SK-N-SH (cell line): ENCODE measurements around the gene ANO4. TPM values are rescaled to one million over a fixed set of nuclear protein-coding genes. Genes with fewer than 3 reads are reported as not detected.
A peak's percentile ranks its signal among the peaks of the same experiment; 100 is the strongest.

Experiments used
- CTCF ChIA-PET: fragments of 300-600, 350-600 bp; formaldehyde crosslinking; extraction: SDS; loops from one replicate; lab custom pipeline; 2021; lab: Yijun Ruan, JAX
- POLR2A ChIA-PET: fragments of 350-600 bp; sonication (Branson Sonifier 250); formaldehyde crosslinking; extraction: SDS; loops from one replicate; lab custom pipeline; 2020; ENCODE audit warnings: antibody characterized with exemption, inconsistent platforms; lab: Yijun Ruan, JAX
- DNase-seq: peaks from one replicate; pipeline ENCODE4 v3.0.0; 2012
- H2AFZ ChIP-seq: fragments of 200-600 bp; sonication (generic); 2 replicates; pipeline ENCODE4 v1.8.1; 2016; ENCODE audit warnings: antibody characterized with exemption, mild to moderate bottlenecking, low read depth
- H3F3A ChIP-seq: fragments of 200-600 bp; sonication (generic); replicated peaks from 2 replicates; pipeline ENCODE3; 2016; ENCODE audit warnings: antibody characterized with exemption, mild to moderate bottlenecking; ENCODE audit not compliant: insufficient read depth
- H3K27ac ChIP-seq, 2 experiments: fragments of 200-500 bp in 1 of 2; fragments of 200-600 bp in 1 of 2; sonication (Bioruptor generic) in 1 of 2; sonication (generic), shearing (Covaris generic) in 1 of 2; 2 replicates each; pipeline versions ENCODE4 v1.5.1 to v1.6.1; 2014 to 2016; ENCODE audit warnings: low read depth in 2 of 2, inconsistent platforms in 1 of 2, low read length in 1 of 2, mild to moderate bottlenecking in 1 of 2, mixed read lengths in 1 of 2
- H3K27me3 ChIP-seq: fragments of 200-600 bp; sonication (generic), shearing (Covaris generic); 2 replicates; pipeline ENCODE4 v1.6.1; 2016; ENCODE audit warnings: mixed run types; ENCODE audit not compliant: insufficient read depth
- H3K36me3 ChIP-seq, 2 experiments: fragments of 200-500 bp in 1 of 2; fragments of 200-600 bp in 1 of 2; sonication (Bioruptor generic) in 1 of 2; sonication (generic) in 1 of 2; replicated peaks in 1 of 2; 2 replicates each; pipeline versions ENCODE3 to v1.5.1; 2014 to 2016; ENCODE audit warnings: low read length in 1 of 2, mild to moderate bottlenecking in 1 of 2; ENCODE audit not compliant: insufficient read depth in 2 of 2, control insufficient read depth in 1 of 2
- H3K4me1 ChIP-seq, 2 experiments: fragments of 200-500 bp in 1 of 2; fragments of 200-600 bp in 1 of 2; sonication (Bioruptor generic) in 1 of 2; sonication (generic), shearing (Covaris generic) in 1 of 2; 2 replicates each; pipeline versions ENCODE4 v1.5.1 to v1.6.1; 2014 to 2016; ENCODE audit warnings: low read depth in 1 of 2, low read length in 1 of 2, mixed run types in 1 of 2; ENCODE audit not compliant: insufficient read depth in 2 of 2, control insufficient read depth in 1 of 2
- H3K4me2 ChIP-seq: fragments of 200-600 bp; sonication (generic), shearing (Covaris generic); 2 replicates; pipeline ENCODE4 v1.6.1; 2017; ENCODE audit warnings: mixed run types
- H3K4me3 ChIP-seq, 2 experiments: fragments of 200-500 bp in 1 of 2; fragments of 200-600 bp in 1 of 2; sonication (Bioruptor generic) in 1 of 2; sonication (generic), shearing (Covaris generic) in 1 of 2; 2 replicates each; pipeline versions ENCODE4 v1.5.1 to v1.8.1; 2014 to 2016; ENCODE audit warnings: low read depth in 2 of 2, inconsistent platforms in 1 of 2, low read length in 1 of 2, mild to moderate bottlenecking in 1 of 2, mixed read lengths in 1 of 2, moderate library complexity in 1 of 2
- H3K79me2 ChIP-seq: fragments of 200-600 bp; sonication (generic); 2 replicates; pipeline ENCODE4 v1.8.1; 2017; ENCODE audit warnings: mild to moderate bottlenecking; ENCODE audit not compliant: insufficient read depth
- H3K9ac ChIP-seq: fragments of 200-600 bp; sonication (generic); 2 replicates; pipeline ENCODE4 v1.6.1; 2017; ENCODE audit warnings: mixed run types
- H3K9me2 ChIP-seq: fragments of 200-600 bp; sonication (generic); 2 replicates; pipeline ENCODE4 v1.6.1; 2017; ENCODE audit warnings: mixed run types
- H3K9me3 ChIP-seq: fragments of 200-600 bp; sonication (generic); 2 replicates; pipeline ENCODE4 v1.6.1; 2017; ENCODE audit warnings: mixed run types, mild to moderate bottlenecking, moderate library complexity
- H4K20me1 ChIP-seq: fragments of 200-600 bp; sonication (generic); 2 replicates; pipeline ENCODE4 v1.6.1; 2017; ENCODE audit warnings: mild to moderate bottlenecking, mixed run types; ENCODE audit not compliant: insufficient read depth
- ELF1 ChIP-seq: IDR thresholded peaks from 2 replicates; pipeline ENCODE4 v1.4.0; 2012
- EP300 ChIP-seq, 2 experiments: IDR thresholded peaks; 2 replicates each; pipeline versions ENCODE4 v1.4.0 to v1.6.1; 2012; ENCODE audit warnings: borderline replicate concordance in 1 of 2, low read depth in 1 of 2, low read length in 1 of 2
- EZH2phosphoT487 ChIP-seq: fragments of 200-600 bp; sonication (generic); IDR thresholded peaks from 2 replicates; pipeline ENCODE4 v1.6.1; 2017; ENCODE audit warnings: low read depth, mixed run types, mild to moderate bottlenecking, antibody characterized with exemption, moderate library complexity, borderline replicate concordance
- FOSL2 ChIP-seq: IDR thresholded peaks from 2 replicates; pipeline ENCODE4 v1.4.0; 2012; ENCODE audit warnings: low read depth, mild to moderate bottlenecking, moderate library complexity, borderline replicate concordance
- FOXJ3 ChIP-seq: sonication (generic); formaldehyde crosslinking; IDR thresholded peaks from 2 replicates; pipeline ENCODE4 v1.5.1; 2020; ENCODE audit warnings: mild to moderate bottlenecking, missing genetic modification reagents
- FOXM1 ChIP-seq: IDR thresholded peaks from 2 replicates; pipeline ENCODE4 v1.4.0; 2012; ENCODE audit warnings: low read depth, mild to moderate bottlenecking
- GABPA ChIP-seq: IDR thresholded peaks from 2 replicates; pipeline ENCODE4 v1.4.0; 2012; ENCODE audit warnings: low read depth, mild to moderate bottlenecking
- GATA2 ChIP-seq: sonication (generic); formaldehyde crosslinking; IDR thresholded peaks from 2 replicates; pipeline ENCODE4 v1.5.0; 2020; ENCODE audit warnings: mild to moderate bottlenecking, missing genetic modification reagents
- IRF3 ChIP-seq: fragments of 150-350 bp; IDR thresholded peaks from 2 replicates; pipeline ENCODE4 v1.6.1; 2016; ENCODE audit warnings: mild to moderate bottlenecking, low read depth, low read length
- JUND ChIP-seq: IDR thresholded peaks from 2 replicates; pipeline ENCODE4 v1.4.0; 2012
- MAX ChIP-seq: IDR thresholded peaks from 2 replicates; pipeline ENCODE4 v1.4.0; 2012; ENCODE audit warnings: low read depth
- MEF2A ChIP-seq: IDR thresholded peaks from 2 replicates; pipeline ENCODE4 v1.4.0; 2012; ENCODE audit warnings: low read depth, borderline replicate concordance
- MXI1 ChIP-seq: IDR thresholded peaks from 2 replicates; pipeline ENCODE4 v1.6.1; 2012; ENCODE audit warnings: mild to moderate bottlenecking, low read depth, low read length, improper control_type of control experiment
- NFIC ChIP-seq: IDR thresholded peaks from 2 replicates; pipeline ENCODE4 v1.4.0; 2012; ENCODE audit warnings: borderline replicate concordance
- POLR2AphosphoS5 ChIP-seq: IDR thresholded peaks from 2 replicates; pipeline ENCODE4 v1.6.1; 2012; ENCODE audit warnings: low read depth, low read length
- RAD21 ChIP-seq: IDR thresholded peaks from 2 replicates; pipeline ENCODE4 v1.6.1; 2012; ENCODE audit warnings: mild to moderate bottlenecking, low read length
- RCOR1 ChIP-seq: fragments of 150-350 bp; IDR thresholded peaks from 2 replicates; pipeline ENCODE4 v1.6.1; 2017; ENCODE audit warnings: antibody characterized with exemption, low read length
- RFX5 ChIP-seq: IDR thresholded peaks from 2 replicates; pipeline ENCODE4 v1.6.1; 2012; ENCODE audit warnings: mild to moderate bottlenecking, improper control_type of control experiment, low read length
- SMC3 ChIP-seq: IDR thresholded peaks from 2 replicates; pipeline ENCODE4 v1.6.1; 2012; ENCODE audit warnings: low read depth, low read length, improper control_type of control experiment
- TCF12 ChIP-seq: IDR thresholded peaks from 2 replicates; pipeline ENCODE4 v1.4.0; 2012
- TEAD4 ChIP-seq: IDR thresholded peaks from 2 replicates; pipeline ENCODE4 v1.4.0; 2012; ENCODE audit warnings: mild to moderate bottlenecking, borderline replicate concordance; ENCODE audit not compliant: insufficient read depth
- USF1 ChIP-seq: IDR thresholded peaks from 2 replicates; pipeline ENCODE4 v1.4.0; 2012; ENCODE audit warnings: low read depth, borderline replicate concordance
- USF2 ChIP-seq: fragments of 150-350 bp; IDR thresholded peaks from 2 replicates; pipeline ENCODE4 v1.6.1; 2017; ENCODE audit warnings: antibody characterized with exemption, low read length, low read depth, borderline replicate concordance
- YY1 ChIP-seq: IDR thresholded peaks from 2 replicates; pipeline ENCODE4 v1.4.0; 2012; ENCODE audit warnings: low read depth, mild to moderate bottlenecking
- WGBS: methylation state at CpG from one replicate; pipeline ENCODE4 v1.1.6; 2017; ENCODE audit warnings: low lambda C conversion rate; 5-methylcytosine and 5-hydroxymethylcytosine counted together
- polyA plus RNA-seq, 3 experiments: library from polyadenylated mRNA; depleted of rRNA; stranded (reverse); fragments of >200 nt; gene quantifications; 2 replicates each; pipeline ENCODE4 v1.2.3, GENCODE V29; 2012

The ANO4 gene
- polyA plus RNA-seq, 1 of the 3 experiments (the other 2 are of a cell fraction): 9.4 TPM

- Histone ChIP-seq H3F3A (no peaks in the 10 kb centered on the region), H3K4me2 (no peak overlapping the region), H3K9me2 (no peaks in the 10 kb centered on the region), H3K79me2 (no peaks in the 10 kb centered on the region), H4K20me1 (no peaks in the 10 kb centered on the region), H3K9ac (no peak overlapping the region), H3K4me3 (no peak overlapping the region)
- 43% methylated on average over 2 of the region's 2 CpGs for WGBS
- POLR2A ChIA-PET: no interaction called here
- TF ChIP-seq USF1: no peak
- no peak for TF ChIP-seq TCF12
- no peak for TF ChIP-seq USF2
- peak; percentile 49; the same call in 1 of the 2 replicates for TF ChIP-seq FOSL2
- TF ChIP-seq GABPA: no peak
- 0 out of 2 replicates have a peak, but pooled peaks have one; percentile 17 for TF ChIP-seq JUND
- TF ChIP-seq, all 33 proteins: peak for 2
- Histone ChIP-seq H2AFZ (no peak overlapping the region), H3K4me1 (peaks cover 0 to 4% of the 10 kb centered on the region in 2 experiments; a peak in 1 of 4 replicates), H3K27me3 (no peaks in the 10 kb centered on the region), H3K27ac (no peak overlapping the region), H3K9me3 (no peaks in the 10 kb centered on the region), H3K36me3 (no peaks in the 10 kb centered on the region)
- CTCF ChIA-PET: no interaction called here
- DNase-seq: no peak
Observed at GRCh38 chr12:100919116-100919515, 124.5 kb downstream of the ANO4 start.

GRCh38 chr12:100920493-100920892 is 125.9 kb downstream of the ANO4 start:
- POLR2A ChIA-PET: no interaction called here
- Histone ChIP-seq H3K9ac (no peak overlapping the region), H3K4me2 (no peak overlapping the region), H3F3A (no peaks in the 10 kb centered on the region), H3K4me1 (no peaks in the 10 kb centered on the region)
- TF ChIP-seq MAX: no peak
- TF ChIP-seq MXI1: no peak
- no peak for TF ChIP-seq RFX5
- no peak for TF ChIP-seq IRF3
- TF ChIP-seq RCOR1: no peak
- TF ChIP-seq ELF1: no peak
- TF ChIP-seq RAD21: no peak
- no peak for TF ChIP-seq EP300 (IDR thresholded peaks at IDR 0.05; ENCODE audit: borderline replicate concordance in 1 of 2, low read depth in 1 of 2, low read length in 1 of 2)
- no peak for TF ChIP-seq USF1
- no peak for TF ChIP-seq GATA2 (CRISPR knock-in tag)
- no peak for TF ChIP-seq SMC3
- TF ChIP-seq TCF12: no peak
- TF ChIP-seq NFIC: no peak
- no peak for TF ChIP-seq MEF2A
- no peak for TF ChIP-seq TEAD4
- TF ChIP-seq EZH2phosphoT487: no peak
- no peak for TF ChIP-seq YY1
- TF ChIP-seq POLR2AphosphoS5: no peak
- no peak for TF ChIP-seq FOXJ3
- no peak for TF ChIP-seq FOXM1
- TF ChIP-seq, all 33 proteins: peak for 0
- Histone ChIP-seq H3K27ac (no peak overlapping the region), H3K9me2 (no peaks in the 10 kb centered on the region), H4K20me1 (no peaks in the 10 kb centered on the region), H2AFZ (no peak overlapping the region), H3K9me3 (no peaks in the 10 kb centered on the region), H3K79me2 (no peaks in the 10 kb centered on the region), H3K4me3 (no peak overlapping the region), H3K27me3 (no peaks in the 10 kb centered on the region), H3K36me3 (no peaks in the 10 kb centered on the region)
- CTCF ChIA-PET: no interaction called here
- 48% methylated on average over 4 of the region's 4 CpGs for WGBS
- no peak for DNase-seq
